Activated naive CD8-positive, alpha-beta T cell treated with anti-CD3 and anti-CD28 coated beads, Interleukin-2, amount 50 U/mL, for 24 hours (primary cell): ENCODE data around the gene F7.

ENCODE experiments used
- ATAC-seq: fragments of 150-1000 bp; cut with Tn5 transposase; one replicate; pipeline ENCODE4 v1.10.0; 2021
- DNase-seq: peaks from one replicate; pipeline ENCODE4 v3.0.0; 2021
- H3K27ac Mint-ChIP-seq: one replicate; pipeline ENCODE4 v1.8.0; 2021; ENCODE audit warnings: mild to moderate bottlenecking, mixed read lengths
- H3K27me3 Mint-ChIP-seq: one replicate; pipeline ENCODE4 v1.8.0; 2021; ENCODE audit warnings: mixed read lengths
- H3K36me3 Mint-ChIP-seq: one replicate; pipeline ENCODE4 v1.8.0; 2021; ENCODE audit warnings: low read depth, mixed read lengths
- H3K4me1 Mint-ChIP-seq: one replicate; pipeline ENCODE4 v1.8.0; 2021; ENCODE audit warnings: mixed read lengths
- H3K4me3 Mint-ChIP-seq: one replicate; pipeline ENCODE4 v1.8.0; 2021; ENCODE audit warnings: mild to moderate bottlenecking, moderate library complexity, mixed read lengths
- H3K9me3 Mint-ChIP-seq: one replicate; pipeline ENCODE4 v1.8.0; 2021; ENCODE audit warnings: mixed read lengths

Gene F7

DNA sequence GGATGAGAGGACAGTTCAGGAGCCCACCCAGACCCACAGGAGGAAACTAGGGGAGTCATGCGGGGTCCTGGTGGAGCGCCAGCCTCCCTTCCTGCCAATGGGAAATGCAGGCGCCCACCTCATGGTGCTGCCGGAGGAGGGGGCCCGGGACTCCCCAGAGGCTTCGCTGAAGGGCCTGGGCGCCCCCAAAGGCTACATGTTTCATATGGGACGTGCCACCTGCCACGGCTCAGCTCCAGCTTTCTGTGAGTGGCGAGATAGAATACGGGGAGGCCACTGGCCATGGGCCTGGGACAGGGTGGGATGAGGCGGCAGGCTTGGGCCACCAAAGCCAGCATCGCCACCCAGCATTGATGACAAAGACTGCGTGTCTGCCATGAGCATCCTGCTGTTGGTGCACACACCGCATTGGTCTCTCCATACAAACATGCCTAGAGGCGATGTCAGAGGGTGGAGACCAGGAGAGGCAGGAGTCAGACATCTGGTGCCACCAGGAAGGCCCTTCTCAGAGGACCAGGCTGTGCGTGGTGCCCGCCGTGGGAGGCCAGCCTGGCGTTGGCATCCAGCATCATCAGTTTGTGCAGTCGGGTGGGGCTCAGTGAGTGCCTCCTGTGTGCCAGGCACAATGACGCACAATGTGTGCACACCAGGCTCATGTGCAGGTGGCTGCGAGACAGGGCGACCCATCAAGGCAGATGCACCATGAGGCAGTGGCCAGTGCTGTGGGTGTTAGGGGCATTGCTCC is 15.8 kb downstream of the F7 start:
- H3K9me3 Mint-ChIP-seq = no peaks in the 10 kb centered on the region
- H3K27ac Mint-ChIP-seq = no peak overlapping the region
- ATAC-seq (no peak), DNase-seq (no peak)
- no peaks in the 10 kb centered on the region for H3K36me3 Mint-ChIP-seq
- H3K4me1 Mint-ChIP-seq = no peaks in the 10 kb centered on the region
- H3K4me3 Mint-ChIP-seq = no peak overlapping the region
- peaks cover 2% of the 10 kb centered on the region for H3K27me3 Mint-ChIP-seq

DNA sequence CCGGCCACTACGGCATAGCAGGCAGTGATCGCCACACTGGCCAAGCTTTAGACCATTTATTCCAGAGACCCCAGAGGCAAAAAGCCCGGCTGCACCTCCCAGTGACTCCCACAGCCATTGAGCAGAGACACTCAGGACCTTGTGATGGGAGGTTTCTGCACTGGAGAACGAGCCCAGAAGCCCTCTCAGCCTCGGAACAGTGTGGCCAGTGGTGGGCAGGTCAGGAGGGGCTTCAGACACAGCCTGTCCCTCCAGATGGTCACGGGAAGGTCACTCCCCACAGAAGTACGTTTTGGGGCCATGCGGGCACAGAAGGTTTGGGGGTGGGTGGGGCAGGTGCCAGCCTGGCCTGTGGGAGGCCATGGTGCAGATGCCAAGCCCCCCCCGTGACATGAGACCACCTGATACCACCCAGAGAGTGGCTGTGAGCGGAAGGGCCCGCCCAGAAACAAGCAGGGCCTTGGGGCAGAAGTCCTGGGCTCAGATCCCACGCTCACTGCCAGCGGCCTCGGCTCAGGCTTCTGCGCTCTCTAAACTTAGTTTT is 16.4 kb downstream of the F7 start:
- no peak overlapping the region for H3K27ac Mint-ChIP-seq
- DNase-seq (no peak), ATAC-seq (no peak)
- H3K4me3 Mint-ChIP-seq = no peak overlapping the region
- no peaks in the 10 kb centered on the region for H3K4me1 Mint-ChIP-seq
- H3K27me3 Mint-ChIP-seq = peaks cover 7% of the 10 kb centered on the region
- H3K9me3 Mint-ChIP-seq = no peaks in the 10 kb centered on the region
- H3K36me3 Mint-ChIP-seq = no peaks in the 10 kb centered on the region

DNA sequence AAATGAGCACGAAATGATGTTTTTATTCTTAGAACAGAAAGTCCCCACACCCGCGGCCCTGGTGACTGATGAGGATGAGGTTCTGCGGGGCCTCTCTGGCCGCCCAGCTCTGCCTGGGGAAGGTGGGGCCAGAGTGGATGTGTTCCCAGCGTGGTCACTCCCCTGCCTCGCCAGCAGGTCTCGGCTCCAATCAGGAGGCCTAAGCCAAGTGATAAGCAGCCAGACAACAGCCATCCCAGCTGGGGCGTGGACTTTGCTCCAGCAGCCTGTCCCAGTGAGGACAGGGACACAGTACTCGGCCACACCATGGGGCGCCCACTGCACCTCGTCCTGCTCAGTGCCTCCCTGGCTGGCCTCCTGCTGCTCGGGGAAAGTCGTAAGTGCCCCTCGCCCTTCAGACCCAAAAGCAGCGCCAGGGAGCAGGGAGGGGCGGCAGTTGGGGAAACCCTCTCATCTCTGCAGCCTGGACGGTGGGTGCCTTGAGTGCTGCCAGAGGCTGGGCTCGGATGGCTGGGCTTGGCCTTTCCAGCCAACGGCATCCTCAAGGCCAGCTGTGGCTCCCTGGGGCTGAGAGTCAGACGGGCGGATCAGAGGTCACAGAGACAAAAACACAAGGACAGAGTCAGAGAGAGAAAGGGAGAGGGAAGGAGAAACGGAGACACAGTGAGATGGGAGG is 17.1 kb downstream of the F7 start, which contains the start of gene F10:
TSS of gene F10 (plus strand) at position 250 of the 676 bp plus-strand sequence. CDS start at position 307, 57 bp downstream.
- H3K4me3 Mint-ChIP-seq = no peak within 1 kb of the TSS

DNA sequence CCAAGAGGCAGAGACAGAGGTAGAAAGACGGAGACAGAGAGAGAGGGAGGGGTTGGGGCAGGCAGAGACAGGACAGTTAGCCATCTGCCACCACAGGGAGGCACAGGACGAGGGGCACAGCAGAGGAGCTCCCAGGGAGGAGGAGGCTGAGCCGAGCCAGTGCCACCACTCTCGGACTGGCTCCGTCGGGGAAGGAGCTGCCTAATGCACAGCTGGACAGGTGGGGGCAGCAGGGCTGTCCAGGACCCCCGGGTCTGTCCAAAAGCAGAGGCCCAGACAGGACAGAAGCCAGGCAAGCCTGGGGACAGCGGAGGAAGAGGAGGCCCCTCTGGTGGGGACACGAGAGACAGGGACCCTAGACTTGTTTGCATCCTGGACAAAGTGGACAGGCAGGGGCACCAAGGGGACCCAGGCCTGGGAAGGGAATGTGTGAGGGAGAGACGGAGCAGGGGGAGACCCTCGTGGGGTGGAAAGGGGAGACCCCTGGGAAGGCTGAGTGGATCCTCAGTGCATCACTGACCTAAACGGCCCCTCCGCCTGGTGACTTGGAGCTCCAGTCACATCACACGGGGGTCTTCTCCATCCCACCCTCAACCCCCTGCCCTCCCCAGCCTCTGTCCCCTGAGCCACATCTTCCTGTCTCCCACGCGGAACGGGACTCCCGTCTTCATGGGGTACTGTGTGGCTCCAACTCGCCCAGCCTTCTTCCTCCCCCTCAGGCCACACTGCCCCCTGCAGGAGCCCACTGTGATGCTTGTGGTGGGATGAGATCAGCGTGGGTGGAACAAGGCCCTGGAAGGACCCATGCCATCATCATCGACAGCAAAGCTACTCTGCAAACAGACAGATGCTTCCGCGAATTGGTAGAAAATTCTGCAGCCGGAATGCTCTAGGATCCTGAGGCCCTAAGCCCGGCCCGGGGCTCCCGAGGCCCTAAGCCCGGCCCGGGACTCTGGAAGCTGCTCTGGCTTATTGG is 17.9 kb downstream of the F7 start:
- no peak overlapping the region for H3K27ac Mint-ChIP-seq
- ATAC-seq (no peak), DNase-seq (no peak)
- H3K4me3 Mint-ChIP-seq = no peak overlapping the region
- H3K27me3 Mint-ChIP-seq = peaks cover 17% of the 10 kb centered on the region
- H3K4me1 Mint-ChIP-seq = no peaks in the 10 kb centered on the region
- no peaks in the 10 kb centered on the region for H3K36me3 Mint-ChIP-seq
- H3K9me3 Mint-ChIP-seq = no peaks in the 10 kb centered on the region

More for the DNA sequence above, 17.1 kb downstream of the F7 start, which contains the start of gene F10:
- no peak for ATAC-seq
- H3K27me3 Mint-ChIP-seq = peaks cover 12% of the 10 kb centered on the region
- no peaks in the 10 kb centered on the region for H3K36me3 Mint-ChIP-seq
- H3K9me3 Mint-ChIP-seq = no peaks in the 10 kb centered on the region
- no peaks in the 10 kb centered on the region for H3K4me1 Mint-ChIP-seq
- no peak for DNase-seq
- H3K27ac Mint-ChIP-seq = no peak within 1 kb of the TSS

DNA sequence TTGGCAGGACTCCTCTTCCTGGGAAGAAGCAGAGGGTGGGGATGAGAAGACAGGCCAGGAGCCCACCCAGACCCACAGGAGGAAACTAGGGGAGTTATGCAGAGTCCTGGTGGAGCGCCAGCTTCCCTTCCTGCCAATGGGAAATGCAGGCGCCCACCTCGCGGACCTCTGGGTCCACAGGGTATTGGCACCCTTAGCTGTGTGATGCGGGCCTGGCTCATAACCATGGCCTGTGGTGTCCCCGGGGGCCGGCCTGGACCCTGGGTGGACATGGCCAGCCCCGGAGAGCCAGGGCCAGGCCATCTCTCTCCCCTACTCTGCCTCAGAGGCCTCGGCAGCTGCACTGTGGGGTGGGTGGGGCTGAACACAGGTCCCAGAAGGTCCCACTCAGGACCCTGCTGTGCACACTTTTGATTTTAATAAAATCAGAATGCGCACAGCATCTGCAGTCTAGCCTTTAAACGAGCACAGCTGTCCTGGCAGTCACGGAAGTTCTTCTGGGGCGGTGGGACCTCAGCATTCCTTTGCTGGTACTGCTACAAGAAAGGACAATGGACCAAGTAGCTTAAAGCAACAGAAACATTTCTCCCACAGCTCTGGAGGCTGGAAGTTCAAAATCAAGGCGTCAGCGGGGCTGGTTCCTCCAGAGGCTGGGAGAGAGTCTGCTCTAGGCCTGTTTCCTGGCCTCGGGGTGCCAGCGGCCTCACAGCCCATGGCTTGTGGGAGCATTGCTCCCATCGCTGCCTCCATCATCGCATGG is 18.8 kb downstream of the F7 start:
- Mint-ChIP-seq H3K36me3 (no peaks in the 10 kb centered on the region), H3K4me1 (peaks cover 2% of the 10 kb centered on the region), H3K27ac (no peak overlapping the region), H3K27me3 (peaks cover 26% of the 10 kb centered on the region), H3K9me3 (no peaks in the 10 kb centered on the region), H3K4me3 (no peak overlapping the region)
- ATAC-seq = no peak
- DNase-seq = no peak

DNA sequence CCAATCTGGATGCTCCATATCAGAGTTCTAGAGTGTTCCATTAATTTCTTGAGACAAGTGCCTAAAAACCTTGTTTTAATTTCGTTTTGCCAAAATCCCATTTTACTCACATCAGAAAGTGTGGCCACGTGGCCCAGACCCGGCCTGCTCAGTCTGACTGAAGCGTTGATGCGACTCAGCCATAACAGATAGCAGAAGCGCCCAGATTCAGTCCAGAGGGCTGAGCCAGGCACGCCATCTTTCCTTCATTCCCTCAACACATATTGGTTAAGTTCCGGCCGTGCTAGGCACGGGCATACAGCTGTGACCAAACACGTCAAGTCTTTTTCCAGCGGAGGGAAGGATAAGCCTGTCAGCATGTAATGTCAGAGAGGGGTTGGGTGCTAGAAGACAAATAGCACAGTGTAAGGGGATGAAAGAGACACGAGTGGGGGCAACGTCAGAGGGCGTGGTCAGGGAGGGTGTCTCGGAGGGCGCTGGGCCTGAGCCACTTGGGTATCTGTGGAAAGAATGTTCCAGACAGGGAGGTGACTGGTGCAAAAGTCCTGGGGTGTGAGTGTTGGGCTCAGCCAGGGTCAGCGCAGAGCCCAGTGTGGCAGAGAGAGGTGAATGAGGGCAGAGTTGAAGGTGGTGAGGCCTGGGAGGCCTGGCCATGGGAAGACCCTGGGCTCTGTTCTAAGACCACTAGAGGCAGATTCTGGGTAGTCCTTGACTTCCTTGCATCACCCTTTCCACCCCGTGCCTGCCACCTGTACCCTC is 20.1 kb downstream of the F7 start:
- Mint-ChIP-seq H3K36me3 (no peaks in the 10 kb centered on the region), H3K27ac (no peak overlapping the region), H3K27me3 (peaks cover 28% of the 10 kb centered on the region), H3K9me3 (no peaks in the 10 kb centered on the region), H3K4me1 (peaks cover 2% of the 10 kb centered on the region), H3K4me3 (no peak overlapping the region)
- ATAC-seq = no peak
- DNase-seq = no peak

DNA sequence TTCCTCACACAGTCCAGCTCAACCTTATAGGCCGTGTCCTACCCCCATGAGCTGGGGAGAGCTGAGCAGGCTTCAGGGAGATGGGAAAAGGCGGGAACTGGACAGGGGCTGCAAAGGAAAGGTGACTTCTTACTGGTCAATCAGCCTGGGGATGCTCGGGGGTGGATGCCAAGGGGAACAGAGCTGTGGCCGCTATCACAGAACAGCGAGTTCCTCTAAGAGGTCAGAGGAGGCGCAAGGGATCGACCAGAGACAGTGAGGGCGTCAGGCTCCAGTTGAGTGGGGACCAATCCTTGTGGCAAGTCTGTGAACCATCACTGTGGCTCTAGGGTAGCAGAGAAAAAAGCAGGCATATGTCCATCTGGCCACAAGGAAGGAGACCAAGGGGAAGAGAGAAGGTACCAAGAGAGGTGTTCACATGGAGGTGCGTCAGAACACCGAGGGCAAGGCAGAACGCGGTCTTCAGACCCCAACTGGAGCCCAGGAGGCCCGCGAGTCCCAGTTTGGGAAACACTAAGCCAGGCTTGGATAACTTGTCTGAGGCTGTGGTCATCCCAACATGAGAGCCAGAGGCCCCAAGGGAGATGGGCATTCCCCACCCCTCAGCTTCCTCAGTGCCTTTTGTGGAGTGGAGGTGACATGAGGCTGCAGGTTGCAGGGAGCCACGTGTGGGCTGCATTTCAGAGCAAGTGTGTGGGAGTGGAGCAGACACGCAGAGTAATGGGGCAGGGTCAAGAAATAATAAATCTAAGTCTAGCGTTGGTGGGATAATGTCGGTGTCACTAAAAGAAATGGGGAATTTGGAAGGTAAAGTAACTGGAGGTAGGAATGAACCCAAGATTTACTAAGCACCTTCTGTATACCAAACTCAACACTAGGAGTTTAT is 20.9 kb downstream of the F7 start:
- Mint-ChIP-seq H3K4me3 (no peak overlapping the region), H3K27me3 (peaks cover 32% of the 10 kb centered on the region)
- DNase-seq = no peak

DNA sequence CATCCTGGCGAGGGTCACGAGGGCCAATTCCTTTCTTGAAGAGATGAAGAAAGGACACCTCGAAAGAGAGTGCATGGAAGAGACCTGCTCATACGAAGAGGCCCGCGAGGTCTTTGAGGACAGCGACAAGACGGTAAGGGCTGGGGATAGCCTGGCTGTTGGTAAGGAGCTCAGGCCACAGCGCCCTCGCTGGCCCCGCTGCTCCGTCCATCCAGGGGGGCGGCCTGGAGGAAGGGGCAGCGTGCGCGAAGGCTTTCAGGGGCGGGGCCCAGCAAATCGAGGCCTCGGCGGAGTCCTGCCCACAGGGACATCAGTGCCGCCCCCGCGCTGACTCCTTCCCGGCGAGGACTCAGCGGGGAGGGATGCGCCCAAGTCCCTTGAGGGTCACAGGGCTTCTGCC is 23.9 kb downstream of the F7 start:
- peaks cover 2% of the 10 kb centered on the region for H3K4me1 Mint-ChIP-seq
- no peaks in the 10 kb centered on the region for H3K36me3 Mint-ChIP-seq
- DNase-seq = no peak
- no peak overlapping the region for H3K27ac Mint-ChIP-seq
- peaks cover 40% of the 10 kb centered on the region for H3K27me3 Mint-ChIP-seq
- no peak for ATAC-seq
- H3K9me3 Mint-ChIP-seq = no peaks in the 10 kb centered on the region
- peak overlapping the region; percentile 16 for H3K4me3 Mint-ChIP-seq

More for the DNA sequence above, 20.9 kb downstream of the F7 start:
- H3K36me3 Mint-ChIP-seq = no peaks in the 10 kb centered on the region
- no peak for ATAC-seq
- no peaks in the 10 kb centered on the region for H3K9me3 Mint-ChIP-seq
- peak overlapping the region; percentile 6 for H3K27ac Mint-ChIP-seq
- H3K4me1 Mint-ChIP-seq = peaks cover 2% of the 10 kb centered on the region

DNA sequence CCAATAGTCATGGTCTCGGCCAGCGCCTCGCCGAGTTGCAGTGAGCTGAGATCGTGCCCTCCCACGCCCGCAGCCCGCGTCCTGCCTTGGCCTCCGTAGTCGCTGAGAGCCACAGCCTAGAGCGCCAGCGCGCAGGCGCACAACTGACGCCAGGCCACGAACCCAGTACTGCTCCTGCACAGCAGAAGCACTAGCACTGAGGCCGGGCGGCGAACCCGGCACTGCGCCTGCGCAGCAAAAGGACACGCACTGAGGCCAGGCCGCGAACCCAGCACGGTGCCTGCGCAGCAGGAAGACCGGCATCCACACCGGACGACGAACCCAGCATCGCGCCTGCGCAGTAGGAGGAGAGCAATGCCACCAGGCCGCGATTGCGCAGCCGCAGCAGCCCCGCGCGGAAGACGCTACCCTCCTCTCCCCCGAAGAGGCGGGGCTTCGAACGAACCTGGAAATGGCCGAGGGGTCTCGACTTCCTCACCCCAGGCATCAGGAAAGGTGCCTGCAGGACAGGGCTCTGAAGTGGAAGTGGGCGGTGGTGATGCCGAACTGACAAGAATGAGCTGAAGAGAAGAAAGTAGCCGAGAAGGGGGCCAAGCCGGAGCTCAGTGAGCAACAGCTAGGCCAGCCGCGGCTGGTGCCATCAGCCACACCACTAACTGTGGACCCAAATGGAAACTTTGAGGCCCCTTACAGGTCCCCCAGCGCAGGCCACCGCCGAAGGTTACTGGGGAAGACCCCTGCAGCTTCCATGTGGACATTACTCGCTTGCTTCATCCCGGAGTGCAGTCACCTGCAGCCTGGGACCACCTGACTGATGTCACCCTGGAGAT is 24.5 kb downstream of the F7 start:
- no peaks in the 10 kb centered on the region for H3K9me3 Mint-ChIP-seq
- peaks cover 40% of the 10 kb centered on the region for H3K27me3 Mint-ChIP-seq
- ATAC-seq (peak; percentile 52), DNase-seq (peak; percentile 50)
- no peak overlapping the region for H3K27ac Mint-ChIP-seq
- H3K4me1 Mint-ChIP-seq = peaks cover 2% of the 10 kb centered on the region
- H3K4me3 Mint-ChIP-seq = peak overlapping the region; percentile 3
- H3K36me3 Mint-ChIP-seq = no peaks in the 10 kb centered on the region

DNA sequence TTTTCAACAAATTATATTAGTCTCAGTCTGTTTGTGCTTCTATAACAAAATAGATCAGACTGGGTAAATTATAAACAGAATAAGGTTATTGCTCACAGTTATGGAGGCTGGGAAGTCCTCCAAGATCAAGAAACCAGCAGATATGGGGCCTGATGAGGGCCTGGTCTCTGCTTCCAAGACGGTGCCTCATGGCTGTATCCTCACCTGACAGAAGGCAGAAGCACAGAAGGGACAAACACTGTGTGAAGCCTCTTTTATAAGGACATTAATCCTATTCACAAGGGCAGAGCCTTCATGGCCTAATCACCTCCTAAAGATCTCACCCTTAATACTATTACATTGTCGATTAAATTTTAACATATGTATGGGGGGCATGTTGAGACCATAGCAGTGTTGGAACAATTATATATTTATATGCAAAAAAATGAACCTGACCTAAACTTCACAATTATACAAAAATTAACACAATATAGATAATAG is 29.7 kb downstream of the F7 start:
- no peak for DNase-seq
- Mint-ChIP-seq H3K27me3 (peaks cover 14% of the 10 kb centered on the region), H3K27ac (no peak overlapping the region), H3K4me3 (no peak overlapping the region), H3K36me3 (no peaks in the 10 kb centered on the region), H3K4me1 (no peaks in the 10 kb centered on the region), H3K9me3 (no peaks in the 10 kb centered on the region)
- ATAC-seq = no peak

DNA sequence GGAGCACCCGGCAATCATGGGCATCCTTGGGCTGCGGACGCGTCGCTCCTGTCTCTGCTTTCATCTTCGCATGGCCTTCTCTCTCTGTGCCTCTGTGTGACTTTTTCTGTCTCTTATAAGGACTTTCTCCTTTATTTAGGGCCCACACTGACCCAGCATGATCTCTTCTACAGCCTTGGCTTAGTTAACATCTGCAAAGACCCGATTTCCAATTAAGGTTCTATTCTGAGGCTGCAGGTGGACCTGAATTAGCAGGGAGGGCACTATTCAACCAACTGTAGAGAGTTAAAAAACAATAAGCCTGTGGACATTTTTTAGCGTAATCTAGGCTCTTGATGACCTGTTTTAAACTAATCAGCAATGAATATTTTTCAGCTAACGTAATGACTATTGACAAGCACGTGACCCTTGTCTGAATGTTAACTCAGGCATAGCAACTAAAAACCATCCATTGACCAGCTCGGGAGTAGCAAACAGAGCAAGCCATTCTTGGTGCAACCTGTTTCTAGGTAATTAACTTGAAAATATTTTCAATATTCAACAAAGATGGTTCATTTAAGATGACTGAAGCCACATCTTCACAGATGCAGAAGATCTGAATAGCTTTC is 32.2 kb downstream of the F7 start:
- Mint-ChIP-seq H3K27me3 (peaks cover 5% of the 10 kb centered on the region), H3K4me1 (no peaks in the 10 kb centered on the region), H3K9me3 (no peaks in the 10 kb centered on the region), H3K36me3 (no peaks in the 10 kb centered on the region), H3K27ac (no peak overlapping the region), H3K4me3 (no peak overlapping the region)
- no peak for ATAC-seq
- no peak for DNase-seq
